ENCODE data around the gene POU3F2.

Gene POU3F2

DNA sequence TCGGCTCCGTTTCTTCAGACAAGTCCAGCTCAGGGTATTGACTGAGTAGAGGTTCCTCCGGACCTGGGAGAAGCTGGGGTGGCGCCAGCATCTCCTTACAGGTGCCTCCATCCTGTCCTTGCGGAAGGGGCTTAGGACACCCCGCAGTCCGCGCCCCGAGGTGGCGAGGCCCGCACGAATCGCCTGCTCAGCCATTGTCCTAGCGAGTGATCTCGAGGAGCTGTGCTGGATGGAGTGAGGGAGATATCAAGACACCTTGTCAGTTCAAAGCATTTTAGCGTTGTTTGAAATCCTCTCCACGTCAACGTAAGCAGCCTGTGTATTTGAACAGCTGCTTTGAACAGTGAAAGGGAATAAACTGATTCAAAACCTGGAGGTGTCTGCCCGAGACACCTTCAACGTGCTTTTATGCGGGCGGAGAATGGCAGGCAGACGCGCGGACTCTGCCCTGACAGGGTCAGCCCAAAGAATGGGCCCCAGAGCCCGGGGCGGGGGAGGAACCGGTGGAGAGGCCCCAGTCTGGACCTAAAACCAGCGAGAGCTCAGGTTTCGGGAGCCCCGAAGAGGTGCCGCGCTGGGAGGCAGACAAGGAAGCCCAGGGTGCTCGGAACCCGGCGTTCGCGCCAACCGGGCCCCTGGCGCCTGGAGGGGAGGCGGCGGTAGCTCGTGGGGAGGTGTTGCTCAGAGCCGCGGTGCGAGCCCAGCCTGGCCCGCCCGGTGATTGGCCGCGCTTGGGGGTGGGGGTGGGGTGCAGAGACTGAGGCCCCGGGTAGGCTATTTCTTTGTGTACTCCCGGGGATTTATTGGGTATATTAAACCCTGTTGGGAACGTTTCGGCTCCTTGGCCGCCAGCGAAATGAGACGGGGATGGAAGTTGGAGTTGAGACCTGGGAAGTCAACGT, 3.1 kb upstream of the POU3F2 start:
- no peak for DNase-seq (ENCODE audit: low spot score)

DNA sequence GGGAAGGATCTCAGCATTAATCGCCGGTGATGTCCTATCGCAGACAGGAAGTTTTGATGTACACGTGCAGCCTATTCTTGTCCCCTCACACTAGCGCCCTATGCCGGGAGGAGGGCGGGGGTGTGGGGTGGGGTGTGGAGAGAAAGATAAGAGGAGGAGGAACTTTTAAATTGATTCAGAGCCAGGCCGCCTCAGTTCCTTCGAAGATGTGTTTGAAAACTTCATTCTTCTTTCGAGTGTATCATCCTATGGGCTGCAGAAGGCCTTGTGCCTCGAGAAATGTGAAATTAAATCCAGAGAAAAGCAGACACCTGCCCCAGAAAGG, 2.5 kb upstream of the POU3F2 start:
- DNase-seq (ENCODE audit: low spot score) = no peak

DNA sequence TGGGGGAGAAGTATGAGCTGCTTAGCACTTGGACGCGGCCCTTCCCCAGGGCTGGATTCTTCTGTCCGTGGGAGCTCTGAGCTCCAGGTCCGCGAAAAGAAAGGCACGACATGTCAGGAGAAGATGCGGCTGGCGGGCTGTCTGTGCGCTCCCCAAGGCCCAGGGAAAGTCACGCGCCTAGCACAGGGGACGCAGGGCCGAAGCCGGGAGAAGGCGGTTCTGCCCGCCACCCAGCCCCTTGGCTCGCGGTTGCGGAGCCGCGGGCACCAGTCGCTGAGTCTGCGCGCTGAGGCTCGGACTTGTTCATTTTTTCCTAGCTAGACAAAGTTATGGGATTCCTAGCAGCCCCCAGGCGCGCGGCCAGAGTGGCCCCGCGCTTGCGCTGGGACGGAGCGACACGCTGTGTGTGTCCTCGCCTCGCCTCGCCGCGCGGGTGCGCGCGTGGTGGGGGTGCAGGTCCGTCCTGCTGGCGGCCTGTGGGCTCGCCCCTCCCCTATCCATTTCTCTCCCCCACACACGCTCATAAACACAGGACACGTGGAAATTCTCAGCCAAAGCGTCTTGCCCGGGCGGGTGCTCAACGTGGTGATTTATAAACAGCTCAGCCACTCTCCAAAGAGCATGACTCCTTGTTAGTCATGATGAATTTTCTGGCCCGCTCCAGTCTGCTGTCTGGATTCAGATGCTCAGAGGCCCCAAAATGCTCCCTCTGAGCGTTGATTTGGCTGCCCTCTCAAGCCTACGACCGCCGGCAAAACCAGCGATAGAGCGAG, 1.9 kb upstream of the POU3F2 start:
- no peak for DNase-seq (ENCODE audit: low spot score)

- no peak for DNase-seq (ENCODE audit: low spot score)
Observed at GRCh38 chr6:98833057-98833306, 1.4 kb upstream of the POU3F2 start.

- DNase-seq (ENCODE audit: low spot score) = no peak
Observed at GRCh38 chr6:98833307-98834059, 891 bp upstream of the POU3F2 start.

GRCh38 chr6:98835149-98836024, 1.0 kb downstream of the POU3F2 start:
- no peak for DNase-seq (ENCODE audit: low spot score)

- DNase-seq (ENCODE audit: low spot score) = no peak
Observed at GRCh38 chr6:98836025-98836961, 1.9 kb downstream of the POU3F2 start.

- DNase-seq (ENCODE audit: low spot score) = no peak
Observed at GRCh38 chr6:98836962-98837944, 2.9 kb downstream of the POU3F2 start.

- DNase-seq (ENCODE audit: low spot score) = no peak
Observed at GRCh38 chr6:98838032-98838431, 3.7 kb downstream of the POU3F2 start.

DNA sequence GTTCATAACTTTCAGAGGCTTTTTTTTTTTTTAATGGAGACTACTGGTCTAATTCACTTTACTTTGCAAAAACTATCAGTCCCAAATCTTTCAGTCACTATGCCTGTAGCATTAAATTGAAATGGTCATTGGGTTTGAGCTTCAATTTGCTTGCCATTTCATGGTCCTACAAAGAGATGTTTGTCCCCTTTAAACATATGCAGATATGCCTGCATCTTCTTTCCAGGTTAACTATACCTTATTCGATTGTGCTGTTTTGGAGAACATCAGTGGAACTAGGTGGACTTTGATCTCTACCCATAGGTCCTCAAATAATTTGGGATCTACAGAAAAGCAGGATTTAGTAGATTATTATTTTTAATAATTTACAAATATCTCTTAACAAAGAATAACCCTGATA, 4.6 kb downstream of the POU3F2 start:
- DNase-seq (ENCODE audit: low spot score) = no peak

DNA sequence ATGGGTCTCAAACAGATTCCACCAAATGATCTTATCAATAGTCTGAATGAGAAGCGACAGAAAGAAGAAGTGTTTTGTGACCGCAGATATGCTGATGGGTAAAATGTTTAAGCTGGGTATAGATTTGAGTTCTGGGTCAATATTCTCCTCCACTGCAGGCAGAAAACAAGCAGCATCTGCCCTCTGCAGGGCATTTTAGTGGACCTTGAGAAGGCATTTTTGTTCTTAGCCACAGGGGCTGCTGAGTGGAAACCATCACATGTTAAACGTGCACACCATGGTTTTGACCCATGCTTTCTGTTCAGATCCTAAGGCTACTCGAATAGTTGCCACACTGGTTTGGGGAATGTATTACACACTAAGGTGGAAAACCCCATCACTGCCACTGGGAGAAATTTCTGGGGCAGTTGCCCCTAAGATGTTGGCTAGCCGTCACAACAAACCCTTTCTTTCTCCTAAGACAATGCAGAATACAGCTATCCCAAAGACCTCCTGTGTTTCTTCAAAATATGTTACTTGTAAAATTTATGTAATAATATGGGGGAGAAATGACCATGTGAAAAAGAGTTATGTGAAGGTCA, 5.5 kb downstream of the POU3F2 start:
- peak; percentile 30 for DNase-seq (ENCODE audit: low spot score)

GRCh38 chr6:98840385-98840784, 6.0 kb downstream of the POU3F2 start:
- DNase-seq (ENCODE audit: low spot score) = no peak

DNA sequence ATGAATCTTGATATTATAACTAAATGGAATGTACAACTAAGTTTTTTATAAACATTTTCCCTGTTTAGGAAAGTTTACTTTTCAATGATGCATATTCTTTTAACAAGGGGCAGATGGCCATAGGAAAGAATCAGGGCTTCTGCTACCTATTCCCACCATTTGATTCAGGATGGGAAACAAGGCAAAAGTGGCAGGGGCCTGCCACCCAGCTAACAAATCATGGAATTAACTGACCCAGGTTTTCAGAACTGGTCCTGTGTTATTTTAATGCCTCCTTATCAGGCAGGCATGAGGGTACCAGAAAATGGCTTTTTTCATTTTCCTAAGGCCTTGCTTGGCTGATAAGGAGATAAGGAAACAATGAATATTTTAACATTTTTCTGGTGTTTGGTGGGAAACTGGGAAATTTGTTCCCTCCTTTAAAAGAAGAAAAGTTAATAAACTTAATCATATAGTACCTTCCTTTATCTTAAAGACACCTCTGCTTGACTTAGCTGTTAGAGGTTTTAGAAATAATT, 6.7 kb downstream of the POU3F2 start:
- DNase-seq (ENCODE audit: low spot score) = no peak

- DNase-seq (ENCODE audit: low spot score) = no peak
Observed at GRCh38 chr6:98841621-98842341, 7.4 kb downstream of the POU3F2 start.

GRCh38 chr6:98842342-98843180, 8.2 kb downstream of the POU3F2 start:
- no peak for DNase-seq (ENCODE audit: low spot score)

DNA sequence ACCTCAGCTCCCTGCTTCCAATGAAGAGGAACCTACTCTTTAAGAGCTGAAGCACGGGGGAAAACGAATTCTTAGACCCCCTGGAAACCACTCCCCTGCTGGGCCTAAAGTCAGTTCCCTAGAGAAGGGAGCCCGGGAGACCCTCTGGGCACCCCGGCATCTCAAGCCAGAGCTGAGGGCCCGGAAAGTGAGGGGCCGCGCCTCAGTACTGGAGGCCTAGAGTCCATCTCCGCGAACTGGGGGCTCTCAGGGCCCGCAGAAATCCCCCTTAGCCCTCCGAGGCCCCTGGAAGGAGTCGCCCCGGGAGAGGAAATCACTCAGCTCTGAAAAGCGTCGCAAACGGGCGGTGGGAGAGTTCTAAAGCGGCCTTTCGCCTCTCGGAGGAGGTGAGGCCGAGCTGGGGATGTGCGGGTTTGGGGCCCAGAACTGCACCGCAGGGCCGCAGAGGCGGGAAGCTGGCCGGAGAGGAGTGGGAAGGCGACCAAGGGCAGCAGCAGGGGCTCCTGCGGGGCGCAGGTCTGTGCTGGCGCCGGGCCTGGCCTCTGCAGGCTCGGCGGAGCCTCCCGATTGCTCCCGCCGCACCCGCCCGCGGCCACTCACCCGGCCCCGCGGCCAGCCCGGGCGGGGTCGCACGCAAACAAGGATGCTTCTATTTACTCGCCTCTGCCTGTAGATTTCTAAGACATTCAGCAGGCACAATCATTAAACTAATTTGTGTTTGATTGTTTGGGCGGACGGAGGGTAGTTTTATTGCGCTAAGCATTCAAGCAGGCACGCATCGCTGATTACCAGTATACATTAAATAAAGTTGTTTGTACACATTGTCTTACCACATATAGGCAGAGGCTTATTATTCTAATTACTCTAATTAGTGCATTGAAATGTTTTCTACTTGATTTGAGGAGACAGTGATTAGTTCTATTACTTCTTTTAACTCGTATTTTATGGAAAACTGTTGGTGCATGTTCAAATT, 9.2 kb downstream of the POU3F2 start:
- DNase-seq (ENCODE audit: low spot score) = no peak

Measured in NAMALWA (cell line).